Measurements from ENCODE around the gene TSNAXIP1. TPM values are rescaled to one million over a fixed set of nuclear protein-coding genes. Genes with fewer than 3 reads are reported as not detected.

TSNAXIP1 gene
- total and polyA plus RNA-seq, 10 of the 15 experiments (the other 5 are each of a cell fraction or from before 2014, with no cell fraction given): 0.09 to 0.63 (median 0.37) TPM; not detected in 1

DNA sequence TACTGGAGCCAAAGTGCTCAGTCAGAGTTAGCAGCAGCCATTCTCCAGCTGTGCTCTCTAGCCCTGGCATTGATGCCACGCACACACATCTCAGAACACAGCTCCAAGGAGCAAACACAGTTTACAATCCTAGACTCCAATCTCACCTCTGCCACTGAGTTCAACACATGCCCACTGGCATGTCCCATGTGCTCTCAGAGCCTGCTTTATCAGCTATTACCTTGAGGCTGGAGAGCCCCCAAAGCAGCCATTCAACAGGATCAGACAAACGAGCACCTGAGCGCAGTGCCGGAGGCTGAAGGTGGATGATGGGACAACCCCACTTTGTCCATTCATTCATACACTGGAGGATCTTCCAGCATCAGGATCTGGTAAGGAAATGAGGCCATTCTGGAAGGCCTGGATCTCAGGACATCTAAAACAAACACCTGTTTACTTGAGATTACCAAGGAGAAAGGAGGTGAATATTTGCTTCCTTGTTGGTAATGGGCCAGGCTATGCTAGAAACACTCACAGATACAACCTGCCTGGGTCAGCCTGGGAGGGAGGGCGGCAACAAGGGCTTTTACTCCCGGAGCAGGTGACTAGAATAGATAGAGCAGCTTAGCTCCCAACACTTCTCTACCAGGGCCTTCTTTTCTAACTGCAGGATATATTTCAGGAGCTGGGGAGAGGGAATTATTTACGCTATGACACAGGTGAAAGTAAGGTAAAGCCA lies 25.7 kb upstream of the TSNAXIP1 start:
- WGBS (ENCODE audit: insufficient coverage, insufficient replicate concordance, low lambda C conversion rate, missing lambda C conversion rate): 93% methylated on average over 7 of the region's 7 CpGs
- DNase-seq (ENCODE audit: low read depth, low spot score) (no peak), ATAC-seq (no peak), FAIRE-seq (no peak)
- Histone ChIP-seq H2AFZ (ENCODE audit: control insufficient read depth, low read depth, low read length) (no peak overlapping the region), H3K9ac (ENCODE audit: control insufficient read depth, insufficient read depth, low read length) (no peak overlapping the region; the same call in 1 of the 2 replicates), H3K4me2 (ENCODE audit: control insufficient read depth, insufficient read depth) (peak overlapping the region; percentile 44), H4K20me1 (ENCODE audit: control insufficient read depth, insufficient read depth) (no peaks in the 10 kb centered on the region), H3K4me3 (no peak overlapping the region), H3K36me3 (ENCODE audit: control insufficient read depth in 2 of 2, insufficient read depth in 2 of 2, low read length in 1 of 2) (peaks cover 0 to 4% of the 10 kb centered on the region in 2 experiments; a peak in 3 of 4 replicates), H3K79me2 (ENCODE audit: control insufficient read depth, insufficient read depth, low read length) (peaks cover 28% of the 10 kb centered on the region), H3K4me1 (ENCODE audit: control insufficient read depth, insufficient read depth, low read length) (peaks cover 29% of the 10 kb centered on the region), H3K9me3 (replicated peaks; ENCODE audit: control insufficient read depth, insufficient read depth, low read length) (no peaks in the 10 kb centered on the region), H3K27me3 (replicated peaks in 1 of 2; ENCODE audit: control insufficient read depth in 2 of 2, insufficient read depth in 2 of 2, low read length in 1 of 2) (no peaks in the 10 kb centered on the region), H3K27ac (ENCODE audit: control insufficient read depth, insufficient read depth) (peak overlapping the region; percentile 14; the same call in 1 of the 2 replicates)
- SMC1A ChIA-PET (ENCODE audit: uncharacterized antibody, unreplicated experiment): interaction anchor here (1.1 to 1.6 kb wide), 5 partner anchors 20 to 36 kb away, joined by 3 to 9 read pairs (median 3); partner anchors contain the start of genes RANBP10 and TSNAXIP1
- no TSS peak for BruUV-seq (replicated peaks)
- POLR2A ChIA-PET: interaction anchor here (0.5 to 1.6 kb wide), 6 partner anchors 10 to 458 kb away, joined by 3 to 6 read pairs (median 4); partner anchors contain the start of genes GFOD2, RANBP10 and TSNAXIP1
- intact Hi-C loops (cut with micrococcal nuclease; ENCODE audit: unreplicated experiment) (no loop called here), in situ Hi-C loops (cut with MboI) (no loop called here)
- CTCF ChIA-PET: interaction anchor here (0.5 to 4.5 kb wide), 8 partner anchors 20 to 136 kb away, joined by 3 to 22 read pairs (median 3); partner anchors contain the start of genes CARMIL2, RANBP10 and TSNAXIP1
- RAD21 ChIA-PET (ENCODE audit: unreplicated experiment): interaction anchor here (0.8 to 1.2 kb wide), 6 partner anchors 14 to 69 kb away, joined by 3 to 5 read pairs (median 3); partner anchors contain the start of genes GFOD2, RANBP10 and TSNAXIP1
- no peak for TF ChIP-seq SPI1 (IDR thresholded peaks at IDR 0.05; ENCODE audit: borderline replicate concordance, insufficient read depth, low read depth, low read length)
- no peak for TF ChIP-seq CHD2 (IDR thresholded peaks at IDR 0.05; ENCODE audit: borderline replicate concordance, low read depth, low read length)
- no peak for TF ChIP-seq NR2C1 (IDR thresholded peaks at IDR 0.05)
- TF ChIP-seq EED (IDR thresholded peaks at IDR 0.05; ENCODE audit: low read depth): no peak
- no peak for TF ChIP-seq EGR1 (IDR thresholded peaks at IDR 0.05; ENCODE audit: borderline replicate concordance in 1 of 2, low read depth in 2 of 2, low read length in 2 of 2)
- TF ChIP-seq GABPA (IDR thresholded peaks at IDR 0.05; ENCODE audit: low read depth): no peak
- no peak for TF ChIP-seq KAT2A (conservative IDR thresholded peaks at IDR 0.05; ENCODE audit: control insufficient read depth, low read depth, low read length)
- TF ChIP-seq, protein P1, sequence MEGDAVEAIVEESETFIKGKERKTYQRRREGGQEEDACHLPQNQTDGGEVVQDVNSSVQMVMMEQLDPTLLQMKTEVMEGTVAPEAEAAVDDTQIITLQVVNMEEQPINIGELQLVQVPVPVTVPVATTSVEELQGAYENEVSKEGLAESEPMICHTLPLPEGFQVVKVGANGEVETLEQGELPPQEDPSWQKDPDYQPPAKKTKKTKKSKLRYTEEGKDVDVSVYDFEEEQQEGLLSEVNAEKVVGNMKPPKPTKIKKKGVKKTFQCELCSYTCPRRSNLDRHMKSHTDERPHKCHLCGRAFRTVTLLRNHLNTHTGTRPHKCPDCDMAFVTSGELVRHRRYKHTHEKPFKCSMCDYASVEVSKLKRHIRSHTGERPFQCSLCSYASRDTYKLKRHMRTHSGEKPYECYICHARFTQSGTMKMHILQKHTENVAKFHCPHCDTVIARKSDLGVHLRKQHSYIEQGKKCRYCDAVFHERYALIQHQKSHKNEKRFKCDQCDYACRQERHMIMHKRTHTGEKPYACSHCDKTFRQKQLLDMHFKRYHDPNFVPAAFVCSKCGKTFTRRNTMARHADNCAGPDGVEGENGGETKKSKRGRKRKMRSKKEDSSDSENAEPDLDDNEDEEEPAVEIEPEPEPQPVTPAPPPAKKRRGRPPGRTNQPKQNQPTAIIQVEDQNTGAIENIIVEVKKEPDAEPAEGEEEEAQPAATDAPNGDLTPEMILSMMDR (IDR thresholded peaks at IDR 0.05 in 2 of 3, conservative IDR thresholded peaks at IDR 0.05 in 1 of 3; ENCODE audit: control insufficient read depth in 2 of 3, extremely low read depth in 1 of 3, insufficient read depth in 1 of 3, low read depth in 3 of 3, low read length in 3 of 3): no peak
- TF ChIP-seq, protein P2, sequence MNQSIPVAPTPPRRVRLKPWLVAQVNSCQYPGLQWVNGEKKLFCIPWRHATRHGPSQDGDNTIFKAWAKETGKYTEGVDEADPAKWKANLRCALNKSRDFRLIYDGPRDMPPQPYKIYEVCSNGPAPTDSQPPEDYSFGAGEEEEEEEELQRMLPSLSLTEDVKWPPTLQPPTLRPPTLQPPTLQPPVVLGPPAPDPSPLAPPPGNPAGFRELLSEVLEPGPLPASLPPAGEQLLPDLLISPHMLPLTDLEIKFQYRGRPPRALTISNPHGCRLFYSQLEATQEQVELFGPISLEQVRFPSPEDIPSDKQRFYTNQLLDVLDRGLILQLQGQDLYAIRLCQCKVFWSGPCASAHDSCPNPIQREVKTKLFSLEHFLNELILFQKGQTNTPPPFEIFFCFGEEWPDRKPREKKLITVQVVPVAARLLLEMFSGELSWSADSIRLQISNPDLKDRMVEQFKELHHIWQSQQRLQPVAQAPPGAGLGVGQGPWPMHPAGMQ (IDR thresholded peaks at IDR 0.05; ENCODE audit: borderline replicate concordance): no peak
- TF ChIP-seq, protein P3, sequence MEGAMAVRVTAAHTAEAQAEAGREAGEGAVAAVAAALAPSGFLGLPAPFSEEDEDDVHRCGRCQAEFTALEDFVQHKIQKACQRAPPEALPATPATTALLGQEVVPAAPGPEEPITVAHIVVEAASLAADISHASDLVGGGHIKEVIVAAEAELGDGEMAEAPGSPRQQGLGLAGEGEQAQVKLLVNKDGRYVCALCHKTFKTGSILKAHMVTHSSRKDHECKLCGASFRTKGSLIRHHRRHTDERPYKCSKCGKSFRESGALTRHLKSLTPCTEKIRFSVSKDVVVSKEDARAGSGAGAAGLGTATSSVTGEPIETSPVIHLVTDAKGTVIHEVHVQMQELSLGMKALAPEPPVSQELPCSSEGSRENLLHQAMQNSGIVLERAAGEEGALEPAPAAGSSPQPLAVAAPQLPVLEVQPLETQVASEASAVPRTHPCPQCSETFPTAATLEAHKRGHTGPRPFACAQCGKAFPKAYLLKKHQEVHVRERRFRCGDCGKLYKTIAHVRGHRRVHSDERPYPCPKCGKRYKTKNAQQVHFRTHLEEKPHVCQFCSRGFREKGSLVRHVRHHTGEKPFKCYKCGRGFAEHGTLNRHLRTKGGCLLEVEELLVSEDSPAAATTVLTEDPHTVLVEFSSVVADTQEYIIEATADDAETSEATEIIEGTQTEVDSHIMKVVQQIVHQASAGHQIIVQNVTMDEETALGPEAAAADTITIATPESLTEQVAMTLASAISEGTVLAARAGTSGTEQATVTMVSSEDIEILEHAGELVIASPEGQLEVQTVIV (IDR thresholded peaks at IDR 0.05; ENCODE audit: borderline replicate concordance, partially characterized antibody): no peak
- no peak for TF ChIP-seq RAD21 (IDR thresholded peaks at IDR 0.05; ENCODE audit: insufficient read depth, low read depth, low read length)
- TF ChIP-seq PAX5 (IDR thresholded peaks at IDR 0.05; ENCODE audit: borderline replicate concordance, low read depth, low read length): no peak
- no peak for TF ChIP-seq POLR2AphosphoS5 (IDR thresholded peaks at IDR 0.05; ENCODE audit: low read length)
- no peak for TF ChIP-seq HDAC6 (IDR thresholded peaks at IDR 0.05; ENCODE audit: unreplicated experiment)
- no peak for TF ChIP-seq BMI1 (IDR thresholded peaks at IDR 0.05; ENCODE audit: borderline replicate concordance)
